Loucy (cell line): ENCODE measurements around the gene HPCAL4.

Experiments used
- CTCF ChIP-seq: fragments of 200-600 bp; sonication (generic); conservative IDR thresholded peaks from 2 replicates; pipeline ENCODE4 v1.5.1; 2014; ENCODE audit warnings: mild to moderate bottlenecking, antibody characterized with exemption, low read length
- EZH2phosphoT487 ChIP-seq: fragments of 200-600 bp; IDR thresholded peaks from 2 replicates; pipeline ENCODE4 v1.6.1; 2018; ENCODE audit warnings: antibody characterized with exemption, mild to moderate bottlenecking, moderate library complexity, borderline replicate concordance

DNA sequence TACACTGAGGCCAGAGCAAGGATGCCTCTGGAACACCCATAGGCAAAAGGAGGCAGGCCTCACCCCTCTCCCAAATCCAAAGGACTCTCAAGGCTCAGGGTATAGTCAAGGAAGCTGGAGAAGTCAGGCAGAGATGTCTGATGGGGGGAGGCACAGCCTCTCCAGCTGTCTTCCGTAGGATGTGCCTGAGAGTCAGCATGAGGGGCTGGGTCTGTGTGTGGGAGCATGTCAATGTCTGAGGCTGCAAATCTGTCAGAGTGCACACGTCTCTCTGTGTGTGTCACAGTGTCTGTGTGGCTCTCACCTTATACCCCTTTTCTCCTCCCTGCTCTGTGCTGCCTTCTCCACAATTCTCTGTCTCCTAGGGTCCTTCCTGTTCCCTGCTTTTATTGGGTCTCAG, 4.0 kb downstream of the HPCAL4 start:
- TF ChIP-seq CTCF, result no peak
- TF ChIP-seq EZH2phosphoT487, result no peak
